NCI-H82 (cell line): ENCODE measurements around the gene MYLK3.
"Not testable (repeated sequence)": the region's sequence is repeated elsewhere in the genome, so short reads cannot be mapped to it uniquely, and the experiment has no call there.

ENCODE experiments used
- DNase-seq: peaks from one replicate; lab custom pipeline; 2025; lab: John Stamatoyannopoulos, UW

The MYLK3 gene

GRCh38 chr16:46747777-46748651 is at the start of gene MYLK3:
Gene MYLK3, minus strand, starts transcription at chr16:46748344. Its CDS starts 151 bp downstream, at chr16:46748193.
- no peak for DNase-seq

DNA sequence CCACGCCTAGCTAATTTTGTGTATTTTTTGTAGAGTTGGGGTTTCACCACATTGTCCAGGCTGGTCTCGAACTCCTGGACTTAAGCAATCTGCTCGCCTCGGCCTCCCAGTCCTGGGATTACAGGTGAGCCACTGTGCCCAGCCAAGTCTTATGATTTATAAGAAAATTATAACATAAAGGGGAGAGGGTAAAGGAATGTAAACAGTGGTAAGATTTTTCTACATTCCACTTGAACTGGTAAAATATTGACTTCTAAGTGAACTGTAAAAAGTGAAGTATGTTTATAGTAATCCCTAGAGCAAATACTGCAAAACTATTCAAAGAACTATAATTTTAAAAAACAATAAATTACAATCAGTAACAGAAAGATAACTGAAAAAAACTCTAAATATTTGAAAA is 49.4 kb upstream of the MYLK3 start:
- DNase-seq, result no peak

GRCh38 chr16:46796764-46797269 is 48.7 kb upstream of the MYLK3 start:
- DNase-seq, result no peak

GRCh38 chr16:46793841-46794240 is 45.7 kb upstream of the MYLK3 start:
- DNase-seq, result no peak

DNA sequence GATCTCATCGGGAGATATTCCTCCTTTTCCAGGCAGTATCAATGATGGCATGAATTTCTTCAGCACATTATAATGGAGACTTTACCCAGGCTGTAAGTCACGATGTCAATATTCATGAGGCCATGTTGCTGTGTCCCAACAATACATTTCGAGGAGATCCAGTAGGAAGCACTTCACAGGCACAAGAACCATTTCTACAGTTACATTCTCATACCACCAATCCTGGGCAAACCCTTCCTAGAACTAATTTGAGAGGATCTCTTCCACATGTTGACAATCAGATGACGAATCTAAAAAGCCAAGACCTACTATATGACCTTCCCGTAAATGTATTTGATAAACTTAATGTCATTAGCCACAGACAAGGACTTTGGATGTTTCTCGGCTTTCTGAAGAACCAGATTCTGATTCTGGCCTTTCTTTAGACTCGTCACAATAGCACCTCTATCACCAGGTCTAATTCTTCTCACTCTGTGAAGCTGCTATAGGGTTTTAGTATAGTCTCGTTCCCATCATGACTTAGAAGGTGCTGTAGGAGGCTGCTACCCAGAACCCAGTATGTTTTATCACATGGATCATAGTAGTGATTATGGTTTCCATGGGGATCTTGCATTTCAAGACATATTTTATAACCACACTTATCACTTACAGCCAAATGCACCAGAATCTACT is 42.6 kb upstream of the MYLK3 start:
- DNase-seq, result no peak

DNA sequence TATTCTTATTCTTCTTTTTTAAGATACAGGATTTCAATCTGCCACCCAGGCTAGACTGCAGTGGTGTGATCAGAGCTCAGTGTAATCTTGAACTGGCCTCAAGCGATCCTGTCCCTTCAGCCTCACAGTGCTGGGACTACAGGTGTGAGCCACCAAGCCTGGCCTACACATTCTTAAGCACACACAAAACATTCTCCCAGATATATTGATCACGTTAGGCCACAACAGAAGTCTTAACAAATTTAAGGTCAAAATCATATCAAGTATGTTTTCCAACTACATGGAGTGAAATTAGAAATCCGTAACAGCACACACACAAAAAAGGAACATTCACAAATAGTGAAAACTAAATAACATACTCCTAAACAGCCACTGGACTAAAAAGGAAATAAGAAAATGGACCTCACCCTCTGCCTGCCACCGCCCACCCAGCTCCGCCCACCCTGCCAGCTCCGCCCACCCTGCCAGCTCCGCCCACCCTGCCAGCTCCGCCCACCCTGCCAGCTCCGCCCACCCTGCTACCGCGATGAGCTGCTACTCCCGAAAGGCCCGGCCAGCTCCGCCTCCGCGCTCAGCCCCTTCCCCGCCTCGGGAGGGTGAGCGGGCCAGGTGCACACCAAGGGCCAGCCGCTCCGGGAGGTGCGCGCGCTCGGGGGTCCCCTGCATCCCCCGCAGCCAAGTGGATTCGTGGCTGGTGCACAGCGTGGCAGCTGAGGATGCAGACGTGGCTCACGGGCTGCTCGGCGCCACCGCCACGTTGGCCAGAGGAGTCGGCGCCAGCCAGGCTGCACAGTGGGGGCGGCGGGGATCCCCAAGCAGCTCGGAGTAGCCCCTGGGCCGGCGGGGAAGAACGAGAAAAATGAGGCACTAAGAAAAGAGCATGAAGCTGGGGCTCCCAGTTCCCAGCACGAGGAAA is 41.6 kb upstream of the MYLK3 start:
- peak; percentile 67 for DNase-seq

DNA sequence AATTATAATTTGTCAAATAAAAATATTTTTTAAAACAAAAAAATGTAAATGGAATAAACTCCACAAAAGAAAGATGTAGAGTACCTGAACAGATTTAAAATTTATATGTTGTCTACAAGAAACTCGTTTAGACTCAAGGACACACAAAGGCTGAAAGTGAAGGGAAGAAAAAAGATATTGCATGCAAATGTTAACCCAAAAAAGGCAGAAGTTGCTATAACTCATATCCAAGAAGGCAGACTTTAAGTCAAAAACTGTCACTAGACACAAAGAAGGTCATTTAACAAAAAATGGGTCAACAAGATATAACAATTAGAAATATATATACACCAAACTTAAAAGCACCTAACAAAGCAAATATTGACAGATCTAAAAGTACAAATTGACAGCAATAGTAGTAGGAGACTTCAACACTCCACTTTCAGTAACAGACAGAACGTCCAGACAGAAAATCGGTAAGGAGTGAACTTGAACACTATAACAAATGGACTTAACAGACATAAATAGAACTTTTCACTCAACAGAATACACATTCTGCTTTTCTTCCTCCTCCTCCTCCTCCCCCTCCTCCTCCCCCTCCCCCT is 40.8 kb upstream of the MYLK3 start:
- DNase-seq, result no peak

GRCh38 chr16:46787909-46788308 is 39.8 kb upstream of the MYLK3 start:
- DNase-seq, result no peak

- DNase-seq, result no peak
Measured at GRCh38 chr16:46785076-46785845, 37.1 kb upstream of the MYLK3 start.

DNA sequence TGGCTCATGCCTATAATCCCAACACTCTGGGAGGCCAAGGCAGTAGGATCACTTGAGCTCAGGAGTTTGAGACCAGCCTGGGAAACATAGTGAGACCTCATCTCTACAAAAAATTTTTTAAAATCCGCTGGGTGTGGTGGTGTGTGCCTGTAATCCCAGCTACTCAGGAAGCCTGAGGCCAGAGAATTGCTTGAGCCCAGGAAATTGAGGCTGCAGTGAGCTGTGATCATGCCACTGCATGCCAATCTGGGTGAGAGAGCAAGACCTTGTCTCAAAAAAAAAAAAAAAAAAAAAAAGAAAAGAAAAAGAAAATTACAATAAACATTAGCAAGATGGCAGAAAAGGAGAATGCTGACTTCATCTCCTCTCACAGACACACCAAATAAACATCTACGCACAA is 36.4 kb upstream of the MYLK3 start:
- DNase-seq, result not testable (repeated sequence)

GRCh38 chr16:46783800-46784199 is 35.7 kb upstream of the MYLK3 start:
- DNase-seq, result no peak

- no peak for DNase-seq
Measured at GRCh38 chr16:46782320-46782719, 34.2 kb upstream of the MYLK3 start.

GRCh38 chr16:46777804-46778203 is 29.7 kb upstream of the MYLK3 start:
- no peak for DNase-seq

DNA sequence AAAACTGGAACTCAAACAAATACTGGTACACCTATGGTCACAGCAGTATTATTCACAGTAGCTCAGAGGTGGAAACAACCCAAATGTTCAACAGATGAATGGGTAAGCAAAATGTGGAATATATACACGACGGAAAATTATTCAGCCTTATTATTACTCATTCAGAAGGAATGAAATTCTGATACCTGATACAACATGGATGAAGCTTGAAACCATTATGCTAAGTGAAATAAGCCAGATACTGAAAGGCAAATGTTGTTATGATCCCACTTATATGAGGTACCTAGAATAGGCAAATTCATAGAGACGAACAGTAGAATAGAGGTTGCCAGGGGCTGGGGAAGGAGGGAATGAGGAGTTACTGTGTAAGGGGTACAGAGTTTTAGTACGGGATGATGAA is 27.1 kb upstream of the MYLK3 start:
- DNase-seq, result no peak

- no peak for DNase-seq
Measured at GRCh38 chr16:46774743-46775177, 26.6 kb upstream of the MYLK3 start.

DNA sequence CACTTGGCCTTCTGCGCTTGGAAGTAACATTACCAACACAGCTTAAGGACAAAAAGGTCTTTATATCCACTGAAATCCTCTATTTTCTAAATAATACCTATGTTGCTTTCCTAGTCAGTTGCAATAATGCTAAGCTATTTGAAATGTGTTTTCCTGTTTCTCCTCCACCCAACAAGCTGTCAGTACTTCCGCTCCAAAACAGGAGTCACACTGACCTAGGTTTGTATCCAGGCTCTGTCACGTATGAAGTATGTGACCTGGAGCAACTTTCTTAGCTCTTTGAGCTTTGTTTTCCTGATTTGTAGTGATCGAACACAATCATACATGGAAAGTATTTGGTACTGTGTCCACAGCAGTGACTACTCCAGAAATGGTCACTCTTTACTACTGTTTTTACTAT is 24.3 kb upstream of the MYLK3 start:
- DNase-seq, result no peak

GRCh38 chr16:46768809-46769208 is 20.7 kb upstream of the MYLK3 start:
- DNase-seq, result peak; percentile 91

DNA sequence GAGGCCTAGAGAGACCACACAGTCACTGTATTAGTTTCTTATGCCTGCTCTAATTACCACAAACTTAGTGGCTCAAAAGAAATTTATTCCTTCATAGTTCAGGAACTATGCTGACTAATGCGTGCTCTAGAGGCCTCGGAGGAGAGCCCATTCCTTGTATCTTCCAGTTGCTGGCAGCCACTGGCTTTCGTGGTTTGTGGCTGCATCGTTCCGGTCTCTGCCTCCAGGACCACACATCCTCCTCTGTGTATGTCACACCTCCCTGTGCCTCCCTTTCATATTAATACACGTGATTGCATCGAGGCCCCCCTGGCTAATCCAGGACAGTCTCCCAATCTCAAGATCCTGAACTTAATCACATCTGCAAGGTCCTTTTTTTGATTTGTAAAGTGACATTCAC is 16.9 kb upstream of the MYLK3 start:
- DNase-seq, result no peak

GRCh38 chr16:46763147-46763546 is 15.0 kb upstream of the MYLK3 start:
- DNase-seq, result no peak

DNA sequence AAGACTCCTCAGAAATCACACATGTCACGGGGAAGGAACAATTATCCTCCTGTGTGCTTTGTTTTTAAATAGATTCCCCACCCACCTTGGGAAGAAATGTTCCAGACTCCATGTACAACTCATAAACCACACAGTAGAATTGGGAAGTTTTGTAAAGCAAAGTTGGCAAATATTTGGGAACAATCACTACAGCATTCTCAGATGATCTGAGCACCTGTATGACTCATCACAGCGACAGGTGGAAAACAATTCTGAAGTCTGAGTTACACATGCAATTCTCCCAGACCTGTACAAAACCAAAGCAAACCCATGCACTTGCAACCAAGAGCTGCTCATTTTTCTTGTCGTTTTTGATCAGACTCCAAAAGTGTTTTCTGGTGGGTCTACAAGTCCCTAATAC is 14.4 kb upstream of the MYLK3 start:
- no peak for DNase-seq

GRCh38 chr16:46759309-46759708 is 11.2 kb upstream of the MYLK3 start:
- no peak for DNase-seq
